GM19324 (cell line): ENCODE results near the gene MAP6.

Experiments
- ATAC-seq: cut with Tn5 transposase; IDR thresholded peaks from one replicate; pipeline ENCODE4 v1.9.1; 2021; ENCODE audit warnings: mild to moderate bottlenecking, moderate library complexity; ENCODE audit not compliant: unreplicated experiment, low FRiP score

The MAP6 gene

DNA sequence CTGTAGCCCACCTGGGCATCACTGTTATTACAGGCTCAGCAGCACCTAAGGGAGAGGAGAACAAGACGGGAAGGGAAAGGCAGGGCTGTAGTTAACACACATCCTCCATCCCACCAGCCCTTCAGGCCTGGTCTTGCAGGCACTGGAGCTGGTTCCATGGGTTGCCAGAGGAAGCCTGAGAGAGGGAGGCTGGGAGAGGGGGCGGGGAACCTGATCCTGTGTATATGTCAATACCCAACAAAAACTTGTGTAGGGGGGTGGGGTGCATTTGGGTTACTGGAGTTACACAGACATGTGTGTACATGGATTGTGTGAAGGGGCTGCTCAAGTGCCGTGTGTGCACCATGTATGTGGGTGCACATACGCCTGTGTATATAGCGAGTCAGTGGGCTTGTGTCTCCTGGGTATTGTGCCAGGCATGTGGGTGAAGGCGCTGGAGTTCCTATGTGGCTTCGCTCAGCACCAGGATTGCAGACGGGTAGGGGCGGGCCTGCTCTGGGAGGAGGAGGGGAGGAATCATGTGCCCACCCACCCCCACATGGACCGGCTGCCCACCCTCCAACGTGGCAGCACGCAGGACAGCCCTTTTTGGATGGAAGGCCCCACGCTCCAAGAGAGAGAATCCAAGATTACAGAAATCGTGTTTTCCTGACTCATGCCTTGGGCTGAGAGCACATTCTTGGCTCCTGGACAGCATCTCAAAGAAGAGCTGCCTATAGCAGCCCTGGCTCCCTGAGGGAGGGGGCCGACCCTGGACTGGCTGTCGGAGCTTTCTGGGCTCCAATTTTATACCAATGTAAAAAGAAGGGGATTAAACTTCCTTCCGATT is 111.0 kb downstream of the MAP6 start:
- no peak for ATAC-seq

GRCh38 chr11:75556275-75556674 is 112.6 kb downstream of the MAP6 start:
- ATAC-seq = no peak

DNA sequence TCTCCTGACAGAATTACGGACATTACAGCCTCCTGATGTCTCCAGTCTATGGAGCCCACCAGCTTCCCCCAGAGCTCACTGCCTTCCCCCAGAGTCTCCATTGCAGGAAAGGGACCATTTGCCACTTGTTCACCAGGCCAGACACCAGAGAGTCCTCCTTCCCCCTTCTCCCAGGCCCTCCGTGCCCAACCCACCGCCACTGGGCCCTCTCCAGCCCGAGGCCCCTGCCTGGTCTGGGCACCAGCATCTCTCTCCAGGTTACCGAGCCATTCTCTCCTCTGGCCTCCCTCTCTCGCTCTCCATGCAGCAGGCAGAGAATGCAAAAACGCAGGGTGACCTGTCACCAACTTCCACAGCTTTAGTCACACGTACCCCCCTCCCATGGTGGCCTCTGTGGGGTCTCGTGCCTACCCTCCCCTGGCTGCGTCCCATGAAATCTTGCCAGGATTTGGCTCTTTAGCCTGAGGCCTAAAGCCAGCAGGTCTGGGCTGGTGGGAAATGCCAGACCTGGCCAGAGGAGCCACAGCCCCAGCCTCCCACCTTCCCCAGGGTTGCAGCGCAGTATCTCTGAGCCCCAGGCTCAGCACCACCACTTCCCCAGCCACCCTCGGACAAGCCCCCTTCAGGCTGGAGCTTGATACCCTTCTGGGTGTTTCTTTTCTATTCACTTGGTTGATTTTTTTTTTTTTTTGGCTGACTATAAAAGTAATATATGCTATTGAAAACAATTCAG is 113.6 kb downstream of the MAP6 start:
- no peak for ATAC-seq

DNA sequence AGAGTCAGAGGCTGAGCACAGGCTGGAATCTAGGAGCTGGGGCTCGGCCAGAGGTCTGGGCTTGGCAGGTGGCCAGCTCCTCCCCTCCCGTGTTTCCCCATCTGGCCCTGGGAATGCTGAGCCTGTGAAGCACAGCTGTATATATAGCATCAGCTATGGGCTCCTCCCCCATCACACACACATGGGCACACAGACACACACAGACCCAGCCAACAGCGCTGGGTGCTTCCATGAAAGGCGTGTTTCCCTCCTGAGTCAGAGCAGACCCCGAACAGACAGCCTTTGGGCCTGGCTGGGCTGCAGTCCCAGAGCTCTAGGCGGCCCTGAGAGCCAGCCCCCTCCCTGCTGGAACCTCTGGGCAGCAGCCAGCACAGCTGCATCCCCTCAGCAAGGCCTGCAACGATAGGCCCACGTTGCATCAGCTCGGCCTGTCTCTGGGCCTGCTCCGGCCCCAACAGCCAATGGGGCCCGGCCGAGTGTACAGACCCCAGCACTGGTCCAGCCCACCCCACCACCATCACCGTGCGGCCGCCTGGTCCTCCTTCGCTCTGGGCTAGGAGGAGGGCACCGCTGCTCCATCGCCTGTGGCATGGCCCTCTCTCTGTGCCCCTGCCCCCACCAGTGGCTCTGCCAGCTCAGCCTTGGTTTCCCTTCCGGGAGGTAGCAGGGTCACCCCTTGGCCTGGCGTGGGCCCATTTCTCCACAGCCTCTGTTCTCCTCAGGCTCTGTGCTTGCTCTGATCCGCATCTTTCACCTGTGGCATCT is 114.4 kb downstream of the MAP6 start:
- ATAC-seq = no peak

- ATAC-seq = no peak
Measured at GRCh38 chr11:75553889-75554257, 115.0 kb downstream of the MAP6 start.

DNA sequence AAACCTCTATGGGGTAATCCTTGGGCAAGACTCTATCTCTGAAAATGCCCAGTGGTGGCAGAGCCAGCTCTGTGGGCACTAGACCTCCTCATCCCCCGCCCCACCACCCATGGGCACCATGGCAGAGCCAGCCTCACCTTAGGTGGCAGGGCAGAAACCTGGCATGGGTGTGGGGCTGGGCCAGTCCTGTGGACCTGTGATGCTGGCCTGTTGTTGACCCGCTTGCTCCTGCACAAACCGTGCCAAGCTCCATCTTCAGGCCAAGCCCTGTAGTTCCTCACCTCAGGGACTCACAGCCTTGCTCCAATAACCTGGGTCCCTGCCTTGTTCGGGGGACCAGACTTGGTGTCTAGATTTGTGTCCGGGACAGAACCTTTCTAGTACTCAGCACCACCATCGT is 115.7 kb downstream of the MAP6 start:
- no peak for ATAC-seq

- no peak for ATAC-seq
Measured at GRCh38 chr11:75549370-75549958, 119.4 kb downstream of the MAP6 start.

GRCh38 chr11:75548595-75549272 is 120.1 kb downstream of the MAP6 start:
- ATAC-seq = no peak

- ATAC-seq = no peak
Measured at GRCh38 chr11:75547617-75548058, 121.2 kb downstream of the MAP6 start.

DNA sequence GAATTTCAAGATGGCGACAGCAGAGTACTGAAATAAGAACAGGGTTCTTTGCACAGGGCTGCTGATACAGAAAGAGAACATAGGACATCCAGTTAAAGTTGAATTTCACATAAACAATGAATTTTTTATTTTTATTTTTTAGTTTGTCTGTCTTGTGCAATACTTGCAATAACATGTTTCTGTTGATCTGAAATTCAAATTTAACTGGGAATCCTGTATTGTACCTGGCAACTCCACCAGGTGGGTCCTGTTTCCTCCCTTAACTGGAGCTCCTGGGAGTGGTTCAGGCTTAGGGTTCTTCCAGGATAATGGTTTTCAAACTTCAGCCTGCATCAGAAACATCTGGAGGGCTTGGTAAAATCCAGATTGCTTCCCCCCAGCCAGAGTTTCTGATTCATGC is 121.7 kb downstream of the MAP6 start:
- no peak for ATAC-seq

- ATAC-seq = no peak
Measured at GRCh38 chr11:75543806-75544205, 125.0 kb downstream of the MAP6 start.

GRCh38 chr11:75542088-75542438 is 126.8 kb downstream of the MAP6 start:
- no peak for ATAC-seq

GRCh38 chr11:75541193-75542087 is 127.4 kb downstream of the MAP6 start:
- ATAC-seq = no peak

DNA sequence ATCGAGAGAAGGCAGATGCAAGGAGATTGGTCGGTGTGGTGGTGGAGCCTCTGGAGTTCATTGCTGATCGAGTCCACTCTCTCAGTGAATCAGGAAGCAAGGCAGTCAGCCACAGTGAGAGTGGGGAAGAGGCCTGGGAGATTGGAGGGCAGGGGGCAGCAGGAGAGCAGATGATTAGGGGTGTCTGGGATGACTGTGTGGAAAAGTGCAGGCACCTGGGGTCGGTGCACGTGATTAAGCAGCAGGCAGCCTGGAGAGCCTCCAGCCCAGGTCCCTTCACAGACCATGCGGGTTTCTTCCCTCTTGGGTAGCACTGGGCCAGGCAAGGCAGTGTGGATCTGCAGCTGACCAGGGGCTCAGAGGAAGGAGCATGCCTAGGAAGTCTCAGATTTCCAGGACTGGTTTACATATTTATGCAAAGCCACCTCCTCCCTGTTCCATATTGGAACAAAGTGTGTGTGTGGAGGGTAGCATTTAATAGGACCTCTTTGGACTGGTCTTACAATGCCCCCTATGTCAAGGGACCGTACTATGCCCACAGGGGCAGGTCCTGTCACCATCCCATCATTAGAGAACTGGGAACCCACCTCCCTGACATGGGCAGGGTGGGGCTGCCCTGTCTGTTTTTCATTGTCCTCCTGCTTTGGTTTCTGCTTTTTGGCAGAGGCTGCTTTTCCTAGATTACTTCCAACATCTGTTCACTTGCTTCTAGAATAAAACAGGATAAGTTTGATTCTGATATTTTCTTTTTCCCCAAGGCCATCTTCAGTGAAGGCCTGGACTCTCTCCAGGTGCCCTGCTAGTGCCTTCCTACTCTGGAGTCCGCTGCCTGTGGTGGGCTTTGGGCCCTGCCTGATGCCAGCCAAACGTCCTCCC is 129.1 kb downstream of the MAP6 start:
- no peak for ATAC-seq

GRCh38 chr11:75538150-75538942 is 130.5 kb downstream of the MAP6 start:
- no peak for ATAC-seq

DNA sequence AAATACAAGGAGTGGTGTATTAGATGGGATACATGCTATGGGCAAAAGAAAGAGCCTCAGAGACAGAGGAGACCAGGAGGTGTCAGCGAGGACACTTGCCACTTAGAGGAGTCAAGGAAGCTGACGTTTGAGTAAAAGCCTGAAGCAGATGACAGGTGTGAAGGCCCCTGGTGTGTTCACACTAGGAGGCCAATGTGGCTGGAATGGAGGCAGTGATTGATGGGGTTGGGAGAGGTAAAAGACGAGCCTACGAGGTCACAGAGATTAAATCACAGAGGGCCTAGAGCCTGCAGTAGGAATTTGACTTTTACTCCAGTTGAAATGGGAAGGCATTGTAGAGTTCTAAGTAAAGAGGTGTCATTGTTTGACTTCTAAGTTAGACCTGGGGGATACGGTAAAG is 131.1 kb downstream of the MAP6 start:
- peak; percentile 4 for ATAC-seq
